Activated naive CD4-positive, alpha-beta T cell treated with anti-CD3 and anti-CD28 coated beads, Interleukin-2, amount 50 U/mL, for 24 hours (primary cell): ENCODE results near the gene ZNF324.

Experiments
- H3K27ac Mint-ChIP-seq: one replicate; pipeline ENCODE4 v1.8.0; 2021; ENCODE audit warnings: mild to moderate bottlenecking, mixed read lengths
- H3K27me3 Mint-ChIP-seq: one replicate; pipeline ENCODE4 v1.8.0; 2021; ENCODE audit warnings: mixed read lengths
- H3K36me3 Mint-ChIP-seq: one replicate; pipeline ENCODE4 v1.8.0; 2021; ENCODE audit warnings: mixed read lengths
- H3K4me1 Mint-ChIP-seq: one replicate; pipeline ENCODE4 v1.8.0; 2021; ENCODE audit warnings: mixed read lengths
- H3K4me3 Mint-ChIP-seq: one replicate; pipeline ENCODE4 v1.8.0; 2021; ENCODE audit warnings: mild to moderate bottlenecking, mixed read lengths
- H3K9me3 Mint-ChIP-seq: one replicate; pipeline ENCODE4 v1.8.0; 2021; ENCODE audit warnings: mixed read lengths

The ZNF324 gene

DNA sequence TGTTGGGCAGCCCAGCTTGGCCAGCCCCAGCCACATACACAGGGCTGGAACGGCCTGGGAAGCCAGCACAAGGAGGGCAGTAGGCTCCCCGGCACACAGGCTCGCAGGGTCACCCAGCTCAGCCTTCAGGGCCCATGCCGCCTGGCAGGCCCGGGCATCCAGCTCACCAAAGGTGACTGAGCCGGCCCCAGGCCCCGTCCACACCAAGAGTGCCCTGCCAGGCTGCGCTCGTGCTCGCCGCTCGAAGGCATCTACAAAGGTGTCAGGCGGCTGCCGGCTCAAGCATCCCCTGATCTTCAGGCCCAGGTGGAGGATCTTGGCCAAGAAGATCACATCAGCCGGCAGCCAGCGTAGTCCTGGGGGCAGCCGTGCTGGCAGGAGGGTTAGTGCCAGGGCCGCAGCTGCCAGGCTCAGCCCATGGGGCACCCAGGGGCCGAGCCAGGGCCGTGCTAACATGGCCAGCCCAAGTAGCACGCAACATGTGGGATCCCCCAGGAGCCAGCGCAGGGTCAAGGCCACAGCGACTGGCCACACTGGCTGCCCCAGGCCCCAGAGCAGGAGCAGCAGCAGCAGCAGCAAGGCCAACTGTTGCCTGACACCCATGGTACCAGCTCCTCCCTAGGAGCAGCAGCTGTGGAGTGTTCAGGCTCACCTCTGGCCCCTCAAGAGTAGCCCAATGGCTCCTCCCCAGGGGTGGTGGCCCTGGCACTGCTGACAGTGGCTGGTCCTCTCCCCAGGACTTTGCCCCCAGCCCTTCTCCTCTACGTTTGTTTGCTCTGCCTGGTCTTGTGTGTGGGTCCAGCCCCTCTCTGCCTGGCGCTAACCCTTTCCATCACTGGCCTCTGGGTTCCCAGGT is 44.7 kb downstream of the ZNF324 start, which contains the start of gene SLC27A5:
Gene SLC27A5 (minus strand): TSS at position 640 of the 856 bp plus-strand sequence. CDS start 37 bp downstream, at position 603.
- peaks cover 9% of the 10 kb centered on the region for H3K36me3 Mint-ChIP-seq
- H3K4me3 Mint-ChIP-seq = no peak within 1 kb of the TSS
- H3K4me1 Mint-ChIP-seq = peaks cover 23% of the 10 kb centered on the region
- H3K9me3 Mint-ChIP-seq = no peaks in the 10 kb centered on the region
- H3K27me3 Mint-ChIP-seq = no peaks in the 10 kb centered on the region
- no peak within 1 kb of the TSS for H3K27ac Mint-ChIP-seq

DNA sequence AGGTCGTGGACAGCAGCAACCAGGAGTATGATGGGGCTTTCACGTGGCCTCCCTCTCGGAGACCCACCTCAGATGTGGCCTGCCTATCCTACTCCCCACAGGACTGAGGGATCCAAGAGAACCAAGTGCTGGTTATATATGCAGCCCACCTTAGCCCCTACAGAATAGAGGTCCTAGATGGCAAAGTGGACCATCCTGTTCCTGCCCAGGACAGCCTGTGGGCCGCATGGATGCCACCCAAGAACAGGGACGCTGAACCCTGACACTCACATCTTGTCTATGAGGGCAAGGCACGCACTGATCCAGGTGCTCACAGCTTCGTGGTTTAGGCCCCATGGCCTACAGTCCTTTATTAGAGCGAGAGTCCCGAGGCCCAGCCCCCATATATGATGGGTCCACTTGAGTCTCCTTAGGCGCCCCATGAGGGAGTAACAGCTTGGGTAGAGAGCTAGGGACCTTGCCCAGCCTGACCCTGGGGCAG is 46.4 kb downstream of the ZNF324 start:
- Mint-ChIP-seq H3K36me3 (peaks cover 6% of the 10 kb centered on the region), H3K9me3 (no peaks in the 10 kb centered on the region), H3K4me3 (peak overlapping the region; percentile 59), H3K4me1 (peaks cover 34% of the 10 kb centered on the region), H3K27me3 (no peaks in the 10 kb centered on the region), H3K27ac (no peak overlapping the region)

DNA sequence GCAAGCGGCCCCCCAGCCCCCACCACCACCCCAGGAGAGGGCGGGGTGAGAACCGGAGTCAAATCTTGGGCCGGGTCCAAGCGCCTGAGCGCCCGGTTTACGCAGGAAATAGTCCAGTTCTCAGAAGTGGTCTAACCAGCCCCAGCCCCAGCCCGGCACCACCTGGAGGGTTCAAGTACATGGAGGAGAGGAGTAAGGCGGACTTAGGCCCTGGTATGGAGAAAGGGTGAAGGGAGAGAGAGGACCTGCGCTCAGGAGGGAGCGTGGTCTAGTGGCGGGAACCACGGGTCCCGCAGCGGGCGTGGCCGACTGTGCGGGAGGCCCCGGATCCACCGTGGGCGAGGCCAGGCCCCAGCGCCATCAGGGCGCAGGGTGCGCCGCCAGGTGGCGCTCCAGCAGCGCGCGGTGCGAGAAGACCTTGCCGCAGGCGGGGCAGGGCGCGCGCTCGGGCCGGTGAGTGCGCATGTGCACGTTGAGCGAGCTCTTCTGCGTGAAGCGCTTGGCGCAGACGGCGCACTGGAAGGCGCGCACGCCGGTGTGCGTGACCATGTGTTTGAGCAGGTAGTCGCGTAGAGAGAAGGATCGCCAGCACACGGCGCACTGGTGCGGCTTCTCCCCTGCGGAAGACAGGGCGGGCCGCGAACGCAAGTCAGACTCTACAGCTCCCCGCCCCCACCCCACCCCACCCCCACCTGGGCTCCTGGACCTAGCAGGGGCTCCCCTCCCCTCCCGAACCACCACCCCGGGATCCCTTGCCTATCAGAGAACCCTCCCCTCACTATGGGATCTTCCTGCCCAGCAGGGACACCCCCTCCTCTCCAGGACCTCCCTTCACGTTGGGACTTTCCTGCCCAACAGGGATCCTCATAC is 47.0 kb downstream of the ZNF324 start:
- Mint-ChIP-seq H3K4me1 (peaks cover 40% of the 10 kb centered on the region), H3K9me3 (no peaks in the 10 kb centered on the region), H3K27me3 (no peaks in the 10 kb centered on the region), H3K36me3 (peaks cover 6% of the 10 kb centered on the region), H3K27ac (peak overlapping the region; percentile 95), H3K4me3 (peak overlapping the region; percentile 90)

DNA sequence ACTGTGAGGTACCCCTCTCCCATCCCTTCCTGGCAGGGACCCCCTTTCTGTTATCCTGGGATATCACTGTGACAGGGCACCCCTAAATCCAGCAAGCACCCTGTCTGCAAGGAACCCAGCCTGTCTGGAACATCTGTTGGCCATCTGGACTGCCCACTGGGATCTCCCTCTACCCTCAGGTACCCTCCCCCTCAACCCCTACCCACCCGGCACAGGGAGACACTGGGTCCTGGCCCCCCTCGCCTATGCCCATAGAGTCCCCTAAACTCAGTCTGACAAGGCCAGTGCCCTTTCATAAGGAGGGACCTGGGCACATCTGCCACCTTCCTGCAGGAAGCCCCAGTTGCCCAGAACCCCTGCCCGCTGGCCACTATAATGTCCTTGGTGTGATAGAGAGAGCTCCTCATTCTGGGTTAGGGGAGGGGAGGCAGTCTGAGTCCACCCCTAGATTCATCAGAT is 47.7 kb downstream of the ZNF324 start:
- Mint-ChIP-seq H3K4me1 (peaks cover 44% of the 10 kb centered on the region), H3K9me3 (no peaks in the 10 kb centered on the region), H3K36me3 (peaks cover 6% of the 10 kb centered on the region), H3K27me3 (no peaks in the 10 kb centered on the region), H3K4me3 (peak overlapping the region; percentile 90), H3K27ac (peak overlapping the region; percentile 80)

DNA sequence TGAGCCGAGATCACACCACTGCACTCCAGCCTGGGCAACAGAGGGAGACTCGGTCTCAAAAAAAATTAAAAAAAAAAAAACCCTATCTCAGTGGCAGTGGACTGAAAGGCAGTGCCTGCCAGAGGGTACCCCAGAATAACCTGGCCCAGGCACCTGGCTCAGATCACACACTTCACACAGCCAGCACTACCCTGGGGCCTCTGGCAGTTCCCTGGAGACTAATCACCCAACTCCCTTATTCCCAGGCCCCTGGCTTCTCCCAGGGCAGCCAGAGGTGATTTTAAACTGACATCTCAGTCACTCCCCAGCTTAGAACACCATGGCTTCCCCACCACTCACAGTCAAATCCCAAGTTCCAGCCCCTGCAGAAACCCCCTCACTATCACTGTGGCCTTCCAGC is 48.4 kb downstream of the ZNF324 start:
- no peaks in the 10 kb centered on the region for H3K27me3 Mint-ChIP-seq
- H3K9me3 Mint-ChIP-seq = no peaks in the 10 kb centered on the region
- peak overlapping the region; percentile 55 for H3K27ac Mint-ChIP-seq
- peak overlapping the region; percentile 60 for H3K4me3 Mint-ChIP-seq
- peaks cover 50% of the 10 kb centered on the region for H3K4me1 Mint-ChIP-seq
- peaks cover 6% of the 10 kb centered on the region for H3K36me3 Mint-ChIP-seq

DNA sequence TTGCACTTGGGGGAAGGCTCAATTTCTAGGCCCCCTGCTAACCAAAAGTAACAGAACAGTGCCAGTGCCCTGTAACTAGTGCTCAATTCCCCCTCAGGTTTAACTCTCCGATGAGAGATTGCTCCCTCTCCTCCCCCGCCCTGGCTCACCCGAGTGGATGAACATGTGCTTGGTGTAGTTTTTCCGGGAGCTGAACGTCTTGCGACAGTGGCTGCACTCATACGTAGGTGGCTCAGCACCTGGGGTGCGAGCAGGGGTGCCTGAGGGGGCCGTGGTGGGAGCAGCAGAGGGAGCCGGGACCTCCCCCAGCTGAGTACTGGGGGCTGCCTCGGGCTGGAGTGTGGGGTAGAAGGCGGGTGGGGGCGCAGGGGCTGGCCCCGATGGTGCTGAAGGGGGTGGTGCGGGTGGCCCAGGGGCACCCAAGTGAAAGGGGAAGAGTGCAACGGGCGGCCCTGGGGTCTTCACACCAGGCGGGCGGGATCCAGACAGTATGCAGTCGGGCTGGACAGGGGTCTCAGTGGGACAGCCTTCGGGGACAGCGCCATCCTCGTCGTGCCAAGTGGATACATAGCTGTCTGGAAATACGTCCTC is 49.5 kb downstream of the ZNF324 start:
- Mint-ChIP-seq H3K4me1 (peaks cover 54% of the 10 kb centered on the region), H3K9me3 (no peaks in the 10 kb centered on the region)

DNA sequence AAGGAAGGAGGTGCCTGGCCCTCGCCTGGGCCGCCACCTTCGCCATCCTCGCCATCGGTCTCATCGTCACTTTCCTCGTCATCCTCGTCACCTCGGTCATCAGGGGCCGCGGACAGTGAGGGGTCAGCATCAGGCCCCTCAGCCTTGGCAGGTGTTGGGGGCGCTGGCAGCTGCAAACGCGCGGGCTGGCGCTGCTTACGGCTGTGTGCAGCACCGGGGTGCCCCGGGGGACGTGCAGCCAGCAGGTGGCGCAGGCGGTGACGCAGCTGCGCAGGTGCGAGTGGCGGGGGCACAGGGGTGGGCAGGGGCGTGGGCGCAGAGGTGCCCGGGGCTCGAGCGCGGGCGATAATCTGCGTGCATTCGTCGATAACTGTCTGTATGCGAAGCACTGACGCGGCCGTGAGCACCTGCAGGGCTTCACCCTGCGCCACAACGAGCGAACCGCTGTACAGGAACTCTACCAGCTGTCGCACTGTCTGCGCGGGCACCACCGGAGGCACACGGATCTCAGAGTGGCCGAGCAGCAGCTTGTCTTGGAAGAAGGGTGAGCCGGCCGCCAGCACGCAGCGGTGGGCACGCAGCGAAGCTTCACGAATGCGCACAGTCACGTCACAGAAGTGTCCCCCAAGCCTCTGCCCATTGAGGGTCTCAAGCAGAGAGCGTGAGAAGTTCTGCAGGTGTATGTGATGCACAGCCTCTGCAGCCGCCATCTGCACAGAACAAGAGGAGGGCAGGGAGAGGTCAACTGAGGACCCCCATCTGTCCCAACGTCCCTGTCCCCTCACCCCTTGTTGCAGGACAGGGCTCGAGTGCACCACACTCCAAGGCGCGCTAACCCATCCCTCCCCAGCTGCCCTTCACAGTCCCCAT is 50.3 kb downstream of the ZNF324 start:
- H3K27ac Mint-ChIP-seq = peak overlapping the region; percentile 35
- no peak overlapping the region for H3K4me3 Mint-ChIP-seq
- H3K4me1 Mint-ChIP-seq = peaks cover 54% of the 10 kb centered on the region

More for the DNA sequence above, 49.5 kb downstream of the ZNF324 start:
- Mint-ChIP-seq H3K4me3 (peak overlapping the region; percentile 60), H3K36me3 (peaks cover 6% of the 10 kb centered on the region), H3K27ac (no peak overlapping the region), H3K27me3 (no peaks in the 10 kb centered on the region)

DNA sequence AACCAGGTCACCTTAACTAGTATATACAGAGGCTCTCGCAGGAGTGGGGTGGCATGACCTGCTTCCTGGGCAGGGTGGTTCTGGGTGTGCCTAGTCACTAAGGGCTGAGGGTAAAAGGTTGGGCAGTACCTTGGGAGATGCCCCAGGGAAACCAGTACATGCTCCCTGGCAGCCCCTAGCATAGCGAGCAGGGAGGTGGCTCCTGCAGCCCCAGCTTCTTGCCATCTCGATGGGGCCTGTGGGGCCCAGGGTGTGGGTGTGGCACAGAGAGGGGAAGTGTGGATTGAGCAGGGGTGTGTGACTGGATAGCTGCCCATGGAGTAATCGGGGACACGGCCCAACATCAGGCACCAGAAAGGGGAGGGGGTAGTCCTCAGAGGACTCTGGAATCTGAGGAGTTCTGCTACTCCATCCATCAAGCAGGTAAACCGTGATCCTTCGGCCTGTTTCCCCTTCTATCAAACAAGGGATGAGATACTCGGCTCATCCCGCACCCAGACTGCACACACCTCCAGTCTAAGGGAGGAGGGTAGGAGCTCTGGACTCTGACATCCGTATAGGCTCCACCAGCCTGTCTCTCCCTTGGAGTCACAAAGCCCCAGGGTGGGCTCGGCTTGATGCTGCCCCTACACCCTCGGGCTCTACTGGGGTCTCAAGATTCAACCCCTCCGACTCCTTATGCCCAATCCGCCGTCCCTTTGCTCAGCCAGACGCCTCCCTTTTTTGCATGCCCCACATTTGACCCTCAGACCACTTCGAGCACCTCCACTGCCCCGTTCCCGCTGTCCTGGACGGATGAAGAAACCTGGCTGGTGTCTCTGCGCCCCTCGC is 51.6 kb downstream of the ZNF324 start:
- no peaks in the 10 kb centered on the region for H3K27me3 Mint-ChIP-seq
- H3K4me3 Mint-ChIP-seq = peak overlapping the region; percentile 99
- H3K9me3 Mint-ChIP-seq = no peaks in the 10 kb centered on the region
- H3K36me3 Mint-ChIP-seq = peaks cover 6% of the 10 kb centered on the region
- H3K4me1 Mint-ChIP-seq = peaks cover 54% of the 10 kb centered on the region
- H3K27ac Mint-ChIP-seq = peak overlapping the region; percentile 98

More for the DNA sequence above, 50.3 kb downstream of the ZNF324 start:
- H3K36me3 Mint-ChIP-seq = peaks cover 6% of the 10 kb centered on the region
- H3K27me3 Mint-ChIP-seq = no peaks in the 10 kb centered on the region
- H3K9me3 Mint-ChIP-seq = no peaks in the 10 kb centered on the region

DNA sequence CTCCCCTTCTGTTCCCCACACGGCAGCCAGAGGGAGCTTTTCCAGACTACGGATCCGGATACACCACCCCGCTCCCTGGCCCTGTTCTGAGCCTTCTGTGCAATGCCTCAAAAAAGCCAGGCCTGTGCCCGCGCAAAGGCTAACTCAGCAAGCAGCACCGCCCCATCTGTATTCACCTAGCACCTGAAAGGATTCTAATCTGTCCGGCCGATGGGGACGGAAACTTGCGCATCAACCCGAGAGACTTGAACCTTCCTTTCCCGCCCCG is 52.1 kb downstream of the ZNF324 start:
- peak overlapping the region; percentile 98 for H3K27ac Mint-ChIP-seq
- H3K9me3 Mint-ChIP-seq = no peaks in the 10 kb centered on the region
- H3K4me1 Mint-ChIP-seq = peaks cover 49% of the 10 kb centered on the region
- no peaks in the 10 kb centered on the region for H3K27me3 Mint-ChIP-seq
- peaks cover 6% of the 10 kb centered on the region for H3K36me3 Mint-ChIP-seq
- H3K4me3 Mint-ChIP-seq = peak overlapping the region; percentile 99

DNA sequence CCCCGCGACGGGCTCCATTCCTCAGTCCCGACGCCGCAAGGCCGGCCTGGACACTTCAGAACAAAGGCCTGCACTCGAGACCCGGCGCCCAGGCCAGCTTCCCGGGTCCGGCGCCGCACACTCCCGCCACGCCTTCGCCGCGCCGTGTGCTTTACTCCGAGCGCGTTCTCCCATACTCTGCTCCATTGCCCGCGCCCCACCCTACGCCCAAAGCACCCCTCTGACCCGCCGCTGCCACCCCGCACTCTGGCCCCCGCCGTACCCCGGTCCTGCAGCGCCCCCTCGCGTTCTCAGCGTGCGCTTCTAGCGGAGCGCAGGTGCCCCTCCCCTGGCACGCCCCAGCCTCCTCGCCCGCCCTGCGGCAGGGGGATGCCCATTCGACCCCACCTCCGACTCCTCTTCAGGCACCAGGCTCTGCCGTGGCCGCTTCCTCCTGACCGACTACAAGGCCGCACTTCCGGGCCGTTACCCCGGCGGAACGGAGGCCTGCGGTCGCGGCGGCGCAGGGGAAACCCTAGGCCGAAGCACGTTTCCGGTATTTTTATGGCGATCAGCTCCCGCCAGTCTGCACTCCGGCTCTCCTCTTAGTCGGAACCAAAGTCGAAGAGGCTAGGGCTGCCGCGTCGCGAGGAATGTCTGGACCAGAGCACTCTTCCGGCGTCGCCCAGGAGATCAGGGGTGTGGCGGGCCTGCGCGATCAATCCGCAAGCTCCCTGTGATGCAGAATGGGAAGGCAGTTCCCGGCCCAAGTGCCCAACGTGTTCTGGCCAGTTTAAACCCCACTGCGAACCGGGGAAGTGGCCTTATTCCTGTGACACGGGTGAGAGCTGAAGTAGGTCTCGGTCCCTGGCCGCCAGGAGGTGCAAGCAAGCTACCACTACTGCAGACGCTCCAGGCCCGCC is 52.7 kb downstream of the ZNF324 start, which contains the start of gene ZBTB45:
Gene ZBTB45 (minus strand): TSS at position 456 of the 902 bp plus-strand sequence. CDS start 2,137 bp downstream, outside the sequence.
- Mint-ChIP-seq H3K36me3 (peaks cover 6% of the 10 kb centered on the region), H3K9me3 (no peaks in the 10 kb centered on the region), H3K4me3 (peak within 1 kb of the TSS; percentile 99), H3K4me1 (peaks cover 44% of the 10 kb centered on the region), H3K27ac (peak within 1 kb of the TSS; percentile 98), H3K27me3 (no peaks in the 10 kb centered on the region)

DNA sequence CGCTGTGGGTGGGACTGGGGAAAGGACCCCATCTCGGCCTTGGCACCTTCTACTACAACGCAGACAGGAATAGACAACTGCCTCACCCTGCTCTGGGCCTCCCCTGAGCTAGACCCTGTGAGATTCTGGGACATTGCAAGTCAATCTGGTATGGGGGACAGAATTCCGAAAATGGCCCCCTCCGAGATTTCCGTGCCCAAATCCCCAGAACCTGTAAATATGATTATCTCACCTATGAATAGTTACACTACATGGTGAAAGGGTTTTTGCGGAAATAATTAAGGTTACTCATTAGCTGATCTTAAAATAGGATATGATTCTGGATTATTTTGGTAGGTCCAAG is 53.3 kb downstream of the ZNF324 start:
- Mint-ChIP-seq H3K27me3 (no peaks in the 10 kb centered on the region), H3K36me3 (peaks cover 6% of the 10 kb centered on the region), H3K9me3 (no peaks in the 10 kb centered on the region), H3K4me3 (peak overlapping the region; percentile 99), H3K27ac (peak overlapping the region; percentile 98), H3K4me1 (peaks cover 41% of the 10 kb centered on the region)

DNA sequence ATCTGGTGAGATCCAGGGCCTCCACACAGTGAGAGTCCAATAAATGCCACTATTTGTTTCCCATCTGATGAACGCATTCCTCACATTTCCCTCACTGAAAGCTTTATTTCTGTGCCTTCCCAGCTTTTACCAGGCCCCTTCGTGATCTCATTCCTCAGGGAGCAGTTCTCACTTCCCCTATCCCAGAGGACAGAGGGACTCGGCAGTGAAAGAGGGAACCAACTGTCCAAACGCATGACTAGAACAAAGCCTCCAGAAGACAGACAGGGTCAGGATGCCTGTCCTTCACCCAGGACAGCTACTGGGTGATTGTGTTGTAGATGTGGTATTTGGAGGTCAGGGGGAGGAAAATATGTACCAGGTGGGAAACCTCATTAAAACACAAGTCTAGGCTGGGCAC is 54.8 kb downstream of the ZNF324 start:
- Mint-ChIP-seq H3K27ac (peak overlapping the region; percentile 47), H3K4me3 (no peak overlapping the region), H3K27me3 (no peaks in the 10 kb centered on the region), H3K36me3 (no peaks in the 10 kb centered on the region), H3K4me1 (peaks cover 32% of the 10 kb centered on the region), H3K9me3 (no peaks in the 10 kb centered on the region)

DNA sequence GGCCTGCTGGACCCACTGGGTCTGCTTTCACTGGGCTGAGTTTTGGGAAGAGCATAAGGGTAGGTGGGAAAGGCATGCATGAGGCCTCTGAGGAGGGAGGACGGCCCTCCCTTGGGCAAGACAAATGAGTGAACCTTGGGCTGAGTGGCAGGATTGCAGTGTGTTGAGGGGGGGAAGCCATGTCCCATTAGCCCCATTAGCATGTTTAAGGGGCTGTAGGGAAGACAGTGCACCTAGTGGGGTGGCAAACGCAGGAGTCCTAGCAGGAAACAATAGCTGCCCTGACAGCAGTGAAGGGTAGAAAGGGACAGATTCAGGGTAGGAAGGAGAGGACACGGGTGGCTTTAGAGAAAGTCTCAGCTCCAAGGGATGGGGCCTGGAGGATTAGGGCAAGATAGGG is 55.8 kb downstream of the ZNF324 start:
- H3K27me3 Mint-ChIP-seq = no peaks in the 10 kb centered on the region
- H3K27ac Mint-ChIP-seq = peak overlapping the region; percentile 30
- no peak overlapping the region for H3K4me3 Mint-ChIP-seq
- no peaks in the 10 kb centered on the region for H3K36me3 Mint-ChIP-seq
- H3K4me1 Mint-ChIP-seq = peaks cover 26% of the 10 kb centered on the region
- no peaks in the 10 kb centered on the region for H3K9me3 Mint-ChIP-seq
